Hematopoietic multipotent progenitor cell treated with erythropoietin and hydrocortisone succinate and interleukin-3 and kit ligand, for 4 days (in vitro differentiated cells): ENCODE data around the gene ANK3.
A peak's percentile ranks its signal among the peaks of the same experiment; 100 is the strongest.

Experiments
- DNase-seq: peaks from one replicate; pipeline ENCODE4 v3.0.0-alpha.2; 2015

ANK3 gene

DNA sequence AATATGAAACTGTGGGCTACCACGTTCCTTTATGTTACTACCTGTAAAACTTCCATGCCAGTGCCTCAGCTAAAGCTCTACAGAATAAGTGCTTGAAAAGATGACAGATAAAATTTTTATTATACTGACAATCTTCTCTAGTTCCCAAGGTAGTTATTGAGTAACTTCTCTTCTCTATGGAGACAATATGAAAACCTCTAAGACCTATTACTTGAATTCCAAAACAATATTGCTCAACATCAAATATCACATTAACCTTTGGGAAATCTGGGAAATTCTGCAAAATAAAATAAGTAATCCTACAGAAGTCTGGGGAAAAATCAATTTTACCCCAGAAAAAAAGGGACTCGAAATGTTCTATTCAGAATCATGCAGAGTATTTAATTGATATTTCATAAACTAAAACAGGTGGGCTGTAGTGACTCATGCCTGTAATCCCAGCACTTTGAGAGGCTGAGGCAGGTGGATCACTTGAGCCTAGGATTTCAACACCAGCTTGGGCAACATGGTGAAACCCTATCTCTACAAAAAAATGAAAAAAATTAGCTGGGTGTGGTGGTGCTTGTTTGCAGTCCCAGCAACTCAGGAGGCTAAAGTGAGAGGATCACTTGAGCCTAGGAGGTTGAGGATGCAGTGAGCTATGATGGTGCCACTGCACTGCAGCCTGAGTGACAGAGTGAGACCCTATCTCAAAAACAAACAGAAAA is 23.8 kb upstream of the ANK3 start:
- DNase-seq: no peak

DNA sequence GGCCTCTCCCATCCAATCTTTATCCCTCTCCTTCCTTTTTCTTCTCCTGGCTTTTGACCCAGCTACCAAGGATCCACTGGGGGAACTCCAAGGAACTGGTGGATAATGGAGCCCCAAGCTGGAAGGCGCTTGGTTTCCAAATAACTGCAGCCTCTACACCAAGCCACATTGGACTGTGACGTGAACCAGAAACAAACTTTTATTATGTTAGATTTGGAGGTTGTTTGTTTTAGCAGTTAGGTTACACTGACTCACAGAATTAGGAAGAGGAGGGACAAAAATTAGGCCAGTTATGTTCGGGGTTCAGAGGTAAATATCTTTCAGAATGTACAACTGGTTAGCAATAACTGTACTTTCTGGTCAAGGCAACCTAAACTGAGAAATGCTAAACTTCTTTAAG is 21.3 kb upstream of the ANK3 start:
- DNase-seq: no peak

DNA sequence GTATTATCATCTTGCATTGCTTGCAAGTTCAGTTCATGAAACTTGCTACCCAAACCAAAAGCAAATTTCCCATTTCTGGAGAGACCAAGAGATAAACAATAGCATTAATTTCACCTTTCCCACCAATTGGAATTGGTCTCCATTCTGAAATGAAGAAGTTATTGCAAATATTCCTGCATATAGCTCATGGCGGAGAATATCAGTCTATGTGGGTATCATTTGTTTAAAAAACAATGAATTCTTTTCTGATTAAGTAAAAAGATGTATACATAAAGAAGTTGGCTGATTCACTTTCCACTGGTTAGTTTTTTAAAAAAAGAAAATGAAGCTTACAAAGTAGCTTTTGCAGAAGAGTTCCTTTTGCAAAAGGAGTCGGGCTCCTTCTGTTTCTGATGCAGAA is 19.5 kb upstream of the ANK3 start:
- no peak for DNase-seq

DNA sequence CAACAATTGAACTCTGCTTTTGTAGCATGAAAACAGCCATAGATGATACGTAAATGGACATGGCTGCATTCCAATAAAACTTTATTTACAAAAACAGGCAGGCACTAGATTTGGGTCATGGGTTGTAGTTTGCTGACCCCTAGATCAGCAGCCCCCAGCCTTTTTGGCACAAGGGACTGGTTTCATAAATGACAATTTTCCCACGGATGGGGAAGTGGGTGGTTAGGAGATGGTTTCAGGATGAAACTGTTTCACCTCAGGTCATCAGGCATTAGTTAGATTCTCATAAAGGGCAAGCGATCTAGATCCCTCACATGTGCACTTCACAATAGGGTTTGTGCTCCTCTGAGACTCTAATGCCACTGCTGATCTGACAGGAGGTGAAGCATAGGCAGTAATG is 16.5 kb upstream of the ANK3 start:
- DNase-seq: no peak

DNA sequence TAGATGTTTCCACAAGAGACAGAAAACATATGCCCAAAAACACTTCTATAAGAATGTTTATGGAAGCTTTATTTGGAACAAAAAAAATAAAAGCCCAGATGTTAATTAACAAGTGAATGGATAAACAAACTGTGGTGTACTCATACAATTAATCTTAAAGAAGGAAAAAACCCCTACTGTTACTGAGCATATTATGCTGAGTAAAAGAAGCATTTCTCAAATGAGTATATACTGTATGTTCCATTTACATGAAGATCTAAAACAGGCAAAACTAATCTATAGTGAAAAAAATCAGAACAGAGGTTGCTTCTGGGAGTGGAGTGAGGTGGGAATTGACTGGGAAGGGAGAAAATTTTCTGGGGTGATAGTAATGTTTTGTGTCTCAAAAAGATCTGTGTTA is 15.5 kb upstream of the ANK3 start:
- no peak for DNase-seq

DNA sequence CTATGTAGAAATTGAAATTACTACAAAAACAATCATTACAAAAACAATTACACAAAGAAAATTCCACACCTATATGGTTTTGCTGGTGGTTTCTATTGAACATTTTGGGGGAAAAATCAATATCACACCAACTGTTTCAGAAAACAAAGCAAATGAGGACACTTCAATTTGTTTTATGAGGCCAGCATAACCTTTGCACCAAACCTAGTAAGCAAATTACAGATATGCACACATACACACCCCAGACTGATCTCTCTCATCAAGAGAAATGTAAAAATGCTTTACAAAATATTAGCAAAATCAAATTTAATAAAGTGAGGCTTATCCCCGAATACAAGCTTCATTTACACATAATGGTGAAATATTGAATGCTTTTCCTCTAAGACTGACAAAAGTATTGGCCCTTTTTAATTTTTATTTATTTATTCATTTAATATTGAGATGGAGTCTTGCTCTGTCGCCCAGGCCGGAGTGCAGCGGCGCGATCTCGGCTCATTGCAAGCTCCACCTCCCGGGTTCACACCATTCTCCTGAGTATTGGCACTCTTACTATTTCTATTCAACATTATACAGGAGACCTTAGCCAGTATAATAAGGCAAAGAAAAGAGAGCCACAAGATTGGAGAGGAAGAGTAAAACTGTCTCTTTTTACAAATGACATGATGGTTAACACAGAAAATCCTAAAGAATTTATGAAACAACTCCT is 13.6 kb upstream of the ANK3 start:
- no peak for DNase-seq

DNA sequence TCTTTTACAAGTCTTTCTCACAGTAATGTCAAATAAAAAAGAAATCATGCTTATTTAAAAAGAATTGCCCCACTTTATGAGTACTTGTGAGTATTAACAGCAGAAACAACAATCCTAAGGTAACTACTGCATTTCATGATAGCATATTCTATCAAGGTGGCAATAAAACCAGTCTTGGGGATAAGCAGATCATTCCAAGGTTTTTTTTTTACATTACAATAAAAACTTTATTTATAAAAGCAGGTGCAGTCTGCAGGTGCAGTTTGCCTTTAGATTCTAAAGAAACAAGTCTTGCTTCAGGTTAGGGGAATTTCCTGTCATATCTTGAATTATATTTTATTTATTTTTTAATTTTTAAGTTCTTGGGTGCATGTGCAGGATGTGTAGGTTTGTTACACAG is 10.7 kb upstream of the ANK3 start:
- no peak for DNase-seq

DNA sequence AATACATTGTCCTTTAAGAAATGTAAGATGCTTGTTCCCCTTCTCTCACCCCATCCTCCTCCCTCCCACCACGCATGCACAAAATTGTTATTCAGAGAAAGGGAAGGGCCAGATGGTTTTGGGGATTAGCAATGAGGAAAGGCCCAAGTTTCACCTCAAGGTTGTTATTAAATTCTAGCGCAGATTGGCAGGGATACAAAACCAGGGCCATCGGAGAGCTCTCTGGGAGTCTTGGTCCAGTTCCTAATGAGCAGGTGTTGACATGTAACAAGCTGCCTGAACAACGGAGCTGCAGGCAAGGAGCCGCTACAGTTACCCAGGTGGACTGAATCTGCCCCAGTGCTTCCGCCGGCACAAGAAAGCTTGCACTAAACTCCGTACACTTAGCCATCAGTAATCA is 9.7 kb upstream of the ANK3 start:
- DNase-seq: no peak

DNA sequence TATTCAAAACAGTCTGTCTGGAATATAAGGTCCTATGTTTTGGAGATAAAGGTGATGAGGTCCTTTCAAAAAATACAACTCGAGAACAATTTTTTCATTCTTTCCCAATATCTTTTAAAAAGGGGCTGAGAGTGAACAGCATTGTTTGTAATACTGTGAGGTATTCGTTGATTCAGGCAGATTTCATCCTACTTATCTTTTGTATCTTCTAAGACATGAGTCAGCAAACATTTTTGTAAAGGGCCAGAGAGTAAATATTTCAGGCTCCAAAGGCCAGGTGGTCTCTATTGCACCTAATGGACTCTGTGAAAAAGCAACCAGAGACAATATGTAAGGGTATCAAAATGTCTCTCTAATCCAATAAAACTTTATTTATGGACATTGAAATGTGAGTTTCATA is 8.1 kb upstream of the ANK3 start:
- DNase-seq: no peak

DNA sequence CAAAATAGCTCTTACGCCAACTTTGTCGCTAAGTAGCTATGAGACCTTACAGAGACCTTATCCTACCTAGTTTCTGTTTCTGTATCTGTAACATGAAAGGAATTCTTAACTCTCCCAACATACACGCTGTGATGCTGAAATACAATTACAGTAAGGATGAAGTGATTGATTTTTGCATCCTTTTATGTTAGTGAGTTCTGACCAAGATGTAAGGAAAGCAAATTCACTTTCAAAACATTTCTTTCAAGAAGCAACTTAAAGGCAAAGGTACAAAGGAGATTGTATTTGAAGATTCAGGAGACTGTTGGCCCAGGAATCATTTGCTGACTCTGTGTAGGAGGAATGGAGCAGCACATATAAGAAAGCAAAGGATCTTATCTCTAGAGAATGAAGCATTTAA is 7.1 kb upstream of the ANK3 start:
- no peak for DNase-seq

DNA sequence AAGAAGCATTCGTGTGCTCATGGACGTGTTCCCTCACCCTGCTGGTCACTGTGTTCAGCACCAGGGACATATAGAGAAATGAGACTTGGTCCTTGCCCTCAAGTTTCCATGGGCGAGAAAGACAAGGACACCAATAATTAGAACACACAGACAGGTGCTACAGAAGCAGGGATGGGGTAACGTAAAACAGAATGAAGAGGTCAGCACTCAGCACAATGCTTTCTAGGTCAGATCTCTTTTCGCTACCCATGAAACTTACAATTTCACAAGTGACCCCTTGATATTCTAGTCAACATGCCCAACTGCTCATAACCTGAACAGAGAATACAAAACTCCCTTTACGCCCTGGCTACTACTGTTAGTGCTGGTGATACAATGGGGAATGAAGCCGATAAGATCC is 6.0 kb upstream of the ANK3 start:
- no peak for DNase-seq

DNA sequence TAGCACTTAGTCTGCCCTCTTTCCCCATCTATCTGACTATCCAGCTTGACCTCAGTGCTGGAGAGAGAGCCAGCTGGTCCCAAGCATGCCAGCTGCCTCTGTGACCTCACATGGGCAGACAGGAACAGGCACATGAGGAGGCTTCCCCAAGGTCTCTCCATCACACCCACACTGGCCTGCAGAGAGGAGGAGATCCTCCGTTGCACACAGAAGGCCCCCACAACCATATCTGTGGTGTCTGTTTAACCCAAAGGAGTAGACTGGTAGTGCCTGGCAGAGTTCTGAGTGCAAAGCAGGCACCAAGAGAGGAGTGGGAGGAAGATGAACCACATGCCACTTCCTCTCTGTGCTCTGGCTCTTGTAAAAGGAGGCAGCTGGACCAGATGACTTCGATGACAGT is 4.8 kb upstream of the ANK3 start:
- peak; percentile 4 for DNase-seq

DNA sequence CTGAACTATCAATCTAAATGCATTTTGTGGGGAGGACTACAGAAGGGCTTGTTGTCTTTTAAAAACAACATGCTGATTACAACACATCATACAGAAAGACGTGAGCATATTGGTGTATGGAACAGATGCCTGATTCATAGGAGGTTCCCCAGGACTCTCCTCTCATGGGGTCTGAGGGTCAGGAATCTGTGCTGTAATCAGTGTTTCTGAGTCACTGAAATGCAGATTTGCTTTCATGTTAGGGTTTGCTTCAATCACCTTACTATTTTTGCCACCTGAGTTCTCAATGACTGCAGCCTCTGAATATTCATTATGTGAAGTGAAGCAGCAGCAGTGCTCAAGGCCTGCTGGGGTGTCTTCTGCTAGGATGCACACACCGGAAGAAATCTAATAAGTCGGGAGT is 550 bp upstream of the ANK3 start:
- no peak for DNase-seq

DNA sequence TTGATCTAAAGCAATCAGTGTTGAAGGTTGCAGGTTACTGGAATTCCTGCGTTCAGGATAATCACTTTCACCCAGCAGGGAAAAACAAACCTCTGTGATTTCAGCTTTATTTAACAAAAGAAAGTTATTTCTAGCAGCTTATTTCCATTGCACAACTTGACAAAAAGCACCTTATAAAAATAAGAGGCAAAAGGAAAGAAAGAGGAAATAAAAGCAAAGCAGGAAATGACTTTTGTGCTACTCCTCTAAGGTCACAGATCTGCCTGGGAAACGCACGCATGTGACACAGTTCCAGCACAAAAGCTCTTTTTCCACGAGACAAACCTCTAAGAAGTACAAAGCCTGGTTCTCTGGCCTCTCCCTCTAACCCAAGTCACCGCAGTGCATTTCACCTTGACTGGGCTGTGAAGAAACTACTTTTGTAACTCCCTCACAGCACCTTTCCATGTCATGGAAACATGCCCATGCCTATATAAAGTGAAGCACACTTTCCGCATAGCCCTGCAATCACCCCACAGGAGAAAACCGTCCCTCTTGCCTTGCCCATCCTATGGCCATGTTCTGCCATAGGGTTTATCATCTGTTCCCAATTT is 870 bp downstream of the ANK3 start:
- peak; percentile 9 for DNase-seq

DNA sequence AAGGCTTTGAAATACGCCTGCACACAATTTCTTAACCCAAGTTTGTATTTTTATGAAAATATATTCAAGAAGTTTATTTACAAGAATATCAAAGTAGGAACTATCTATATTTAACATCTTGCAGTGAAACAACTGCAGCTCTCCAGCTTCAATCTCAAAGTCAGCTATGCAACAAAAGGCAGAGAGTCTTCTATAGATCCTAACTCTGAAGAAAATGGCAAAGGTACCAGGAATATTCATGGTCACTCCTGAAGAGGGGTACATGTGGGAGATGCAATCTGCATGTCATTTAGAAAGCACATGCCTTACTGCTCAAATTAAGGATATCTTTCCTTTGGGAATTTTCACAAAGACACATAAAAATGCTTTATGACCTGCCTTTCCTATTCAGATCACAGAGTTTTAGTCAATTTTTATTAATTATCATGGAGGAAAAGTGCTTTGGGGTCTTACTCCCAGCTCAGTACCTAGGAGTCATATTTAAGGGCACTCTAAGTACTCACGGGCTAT is 1.5 kb downstream of the ANK3 start:
- DNase-seq: no peak

DNA sequence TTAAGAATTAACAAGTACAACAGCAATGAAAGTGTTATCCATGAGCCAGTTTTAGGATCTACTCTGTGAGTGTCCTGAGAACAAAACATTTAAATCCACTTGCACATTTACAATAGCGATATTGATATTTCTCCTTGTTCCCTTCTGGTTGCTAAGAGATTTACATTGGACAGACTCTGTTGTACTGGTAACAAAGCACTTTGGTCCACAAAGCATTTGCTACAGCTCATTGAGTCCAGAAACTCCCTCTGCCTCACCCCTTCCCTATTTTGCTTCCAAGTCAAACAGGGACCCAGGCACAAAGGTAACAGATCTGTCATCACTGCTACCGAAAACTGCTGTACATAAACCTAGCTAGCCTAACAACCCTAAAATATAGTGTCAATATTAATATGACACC is 2.1 kb downstream of the ANK3 start:
- DNase-seq: no peak

DNA sequence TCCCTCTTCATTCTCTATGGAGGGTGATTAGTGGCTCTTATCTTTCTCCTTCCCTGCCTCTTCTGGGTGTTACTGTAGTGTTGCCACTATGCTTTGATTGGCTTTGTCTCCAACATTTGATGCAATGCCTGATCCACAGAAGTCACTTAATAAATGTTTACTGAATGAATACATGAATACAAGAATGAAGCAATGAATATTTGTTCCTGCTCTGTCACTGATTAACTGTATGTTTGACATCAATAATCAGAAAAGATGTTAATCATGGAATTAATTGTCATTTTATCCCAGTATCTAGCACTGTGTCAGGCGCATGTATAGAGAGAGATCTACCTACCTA is 4.3 kb downstream of the ANK3 start:
- no peak for DNase-seq

DNA sequence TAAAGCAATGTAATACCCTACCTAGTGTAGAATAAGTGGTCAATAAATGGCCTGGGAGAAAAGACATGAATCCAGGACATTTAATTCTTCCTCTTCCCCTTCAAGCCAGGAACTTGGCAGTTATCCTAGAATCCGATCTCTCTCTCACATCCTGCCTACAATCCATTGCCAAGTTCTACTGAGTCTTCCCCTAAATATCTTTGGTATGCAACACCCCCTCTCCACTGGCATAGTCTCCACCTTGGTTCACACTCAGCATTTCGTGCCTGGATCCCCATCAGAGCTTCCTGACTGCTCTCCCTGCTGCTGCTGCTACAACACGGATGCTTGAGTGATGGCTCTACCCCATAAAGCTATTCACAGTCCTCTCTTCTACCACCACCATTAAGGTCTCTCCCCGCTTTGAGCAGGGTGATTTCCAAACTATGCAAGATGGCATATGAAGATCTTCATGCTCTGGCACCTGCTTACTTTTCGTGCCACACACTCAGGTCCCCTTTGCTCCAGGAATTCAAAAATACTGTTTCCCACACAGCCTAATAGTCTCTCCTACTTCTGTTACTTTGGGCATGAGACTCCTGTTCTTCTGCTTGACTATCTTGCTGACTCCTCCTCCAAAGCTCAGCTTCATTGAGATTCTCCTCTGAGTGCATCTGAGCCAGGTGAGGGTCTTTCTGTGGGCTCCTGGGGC is 4.8 kb downstream of the ANK3 start:
- no peak for DNase-seq

DNA sequence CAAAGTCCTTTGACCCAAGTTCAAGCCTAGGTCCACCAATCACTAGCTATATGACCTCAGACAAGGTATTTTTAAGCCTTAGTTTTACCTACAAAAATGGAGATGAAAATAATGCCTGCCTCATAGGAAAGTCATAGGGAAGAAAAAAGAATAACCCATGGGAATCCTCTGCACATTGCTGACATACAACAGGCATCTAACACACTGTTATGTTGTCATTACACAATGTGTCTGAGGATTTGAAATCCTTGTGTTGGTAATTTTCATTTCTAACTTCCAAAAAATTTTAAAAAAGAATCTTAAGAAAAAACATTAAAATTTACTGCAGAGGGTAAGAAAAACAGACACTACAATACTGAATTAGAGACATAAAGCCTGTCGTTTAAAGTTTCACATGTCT is 5.7 kb downstream of the ANK3 start:
- DNase-seq: no peak

DNA sequence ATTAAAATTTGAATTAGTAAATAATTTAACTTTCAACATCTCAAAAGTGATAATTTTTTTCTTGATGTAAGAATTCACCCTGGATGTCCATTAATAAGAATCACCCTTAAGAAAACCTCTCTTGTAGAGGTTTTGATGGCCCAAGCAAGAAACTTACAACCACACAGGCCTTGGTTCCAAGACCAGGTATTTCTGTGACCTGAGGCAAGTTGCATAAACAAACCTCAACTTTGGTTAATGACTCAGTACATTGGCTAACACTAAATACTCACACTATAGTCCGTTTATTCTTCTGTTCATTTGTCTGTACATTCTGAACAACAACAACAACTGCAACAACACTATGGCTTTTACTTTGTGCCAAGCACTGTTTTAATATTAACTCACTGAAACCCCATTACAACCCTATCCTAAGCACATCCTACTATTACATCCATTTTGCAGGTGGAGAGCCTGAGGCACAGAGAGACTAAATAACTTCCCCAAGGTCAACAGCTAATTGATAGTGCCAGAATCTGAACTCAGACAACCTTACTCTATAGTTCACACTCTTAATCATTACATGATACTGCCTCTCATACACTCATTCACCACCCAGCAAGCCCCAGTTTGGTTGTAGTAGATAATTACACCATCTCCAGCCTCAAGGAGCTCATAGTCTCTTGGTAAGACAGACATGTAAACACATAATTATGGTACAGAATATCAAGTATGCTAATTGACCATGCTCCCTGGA is 6.6 kb downstream of the ANK3 start:
- DNase-seq: no peak

DNA sequence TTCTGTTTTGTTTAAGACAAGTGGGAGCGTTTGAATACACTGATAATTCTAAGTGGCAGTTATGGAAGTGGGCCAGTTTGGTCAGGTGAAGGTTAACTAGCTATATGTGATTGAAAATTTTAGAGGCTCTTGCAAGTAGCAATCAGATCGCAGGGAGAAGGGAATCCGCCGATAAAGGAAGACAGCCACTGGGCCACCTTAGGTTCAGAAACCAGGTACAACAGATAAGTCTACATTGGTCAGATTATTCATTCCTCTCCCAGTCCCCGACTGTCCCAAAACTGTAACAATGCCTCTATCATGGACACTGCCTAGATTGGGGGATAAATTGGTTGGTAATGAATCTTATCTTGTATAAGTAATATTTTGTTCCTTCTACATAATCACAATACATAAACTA is 8.9 kb downstream of the ANK3 start:
- no peak for DNase-seq

DNA sequence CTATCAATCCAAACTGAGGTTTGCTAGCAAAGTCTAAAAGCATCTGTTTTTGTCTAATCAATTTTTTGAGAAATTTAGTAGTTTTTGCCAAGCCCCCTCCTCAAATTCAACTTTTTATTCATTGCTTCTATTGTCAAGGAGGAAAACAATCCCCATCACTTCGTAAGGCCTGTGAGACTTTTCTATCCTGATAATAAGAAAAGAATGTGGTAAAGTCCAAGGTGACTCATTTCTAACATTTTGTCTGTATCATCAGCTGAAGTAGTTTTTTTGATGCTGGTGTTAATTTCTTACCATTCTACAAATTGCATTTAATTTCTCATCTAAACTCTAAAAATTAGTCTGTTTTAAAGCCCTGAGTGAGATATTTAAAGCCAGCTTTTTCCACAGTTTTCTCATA is 11.7 kb downstream of the ANK3 start:
- DNase-seq: no peak

DNA sequence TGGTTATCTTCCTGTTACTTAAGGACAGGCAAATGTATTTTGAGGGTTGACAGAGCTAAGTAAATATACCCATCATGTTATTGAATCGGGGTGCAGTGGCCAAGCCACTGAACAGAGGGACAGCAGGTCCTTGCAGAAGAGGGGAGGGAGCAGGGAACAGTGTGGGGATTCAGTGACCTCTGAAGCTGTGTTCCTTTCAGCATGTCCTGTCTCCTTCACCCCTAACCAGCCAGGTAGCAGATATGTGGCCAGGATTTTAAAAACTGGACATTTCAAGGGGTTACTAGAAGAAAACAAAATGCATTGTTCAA is 12.7 kb downstream of the ANK3 start:
- DNase-seq: no peak
